Measurements from ENCODE around the gene RGL1.
A peak's percentile ranks its signal among the peaks of the same experiment; 100 is the strongest.

Gene RGL1

DNA sequence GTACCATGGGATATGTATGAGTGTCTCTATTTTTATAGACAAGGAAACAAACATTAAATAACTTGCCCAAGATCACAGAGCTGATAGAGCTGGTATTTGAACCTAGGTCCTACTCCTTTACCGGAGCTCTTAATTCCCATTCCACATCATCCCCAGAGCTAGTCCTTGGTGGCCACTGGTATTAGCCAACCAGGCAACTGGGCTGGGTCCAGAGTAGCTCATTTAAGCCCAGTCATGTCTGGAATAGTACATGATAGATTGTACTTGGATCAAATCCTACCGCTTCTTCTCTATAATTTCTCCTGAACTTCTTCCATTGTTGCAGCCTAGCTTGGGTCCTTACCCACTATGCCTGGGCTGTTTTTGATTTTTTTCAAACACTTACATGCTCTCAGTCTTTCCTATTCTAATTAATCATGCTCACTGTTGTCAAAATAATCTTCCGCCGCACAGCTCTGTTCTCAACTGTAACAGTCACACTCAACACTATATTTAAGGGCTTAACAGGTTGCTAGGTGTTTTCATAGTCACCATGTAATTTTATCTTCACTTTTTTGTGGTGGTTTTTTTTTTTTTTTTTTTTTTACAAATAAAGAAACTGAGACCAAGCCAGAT, 152.4 kb downstream of the RGL1 start:
- H3K9me3 ChIP-seq: no peaks in the 10 kb centered on the region
- TF ChIP-seq, protein P1, sequence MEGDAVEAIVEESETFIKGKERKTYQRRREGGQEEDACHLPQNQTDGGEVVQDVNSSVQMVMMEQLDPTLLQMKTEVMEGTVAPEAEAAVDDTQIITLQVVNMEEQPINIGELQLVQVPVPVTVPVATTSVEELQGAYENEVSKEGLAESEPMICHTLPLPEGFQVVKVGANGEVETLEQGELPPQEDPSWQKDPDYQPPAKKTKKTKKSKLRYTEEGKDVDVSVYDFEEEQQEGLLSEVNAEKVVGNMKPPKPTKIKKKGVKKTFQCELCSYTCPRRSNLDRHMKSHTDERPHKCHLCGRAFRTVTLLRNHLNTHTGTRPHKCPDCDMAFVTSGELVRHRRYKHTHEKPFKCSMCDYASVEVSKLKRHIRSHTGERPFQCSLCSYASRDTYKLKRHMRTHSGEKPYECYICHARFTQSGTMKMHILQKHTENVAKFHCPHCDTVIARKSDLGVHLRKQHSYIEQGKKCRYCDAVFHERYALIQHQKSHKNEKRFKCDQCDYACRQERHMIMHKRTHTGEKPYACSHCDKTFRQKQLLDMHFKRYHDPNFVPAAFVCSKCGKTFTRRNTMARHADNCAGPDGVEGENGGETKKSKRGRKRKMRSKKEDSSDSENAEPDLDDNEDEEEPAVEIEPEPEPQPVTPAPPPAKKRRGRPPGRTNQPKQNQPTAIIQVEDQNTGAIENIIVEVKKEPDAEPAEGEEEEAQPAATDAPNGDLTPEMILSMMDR (IDR thresholded peaks at IDR 0.05): no peak
- intact Hi-C loops (cut with DNase I; ENCODE audit: low total_unique reads): no loop called here
- no peak for DNase-seq
- peak overlapping the region in 1 of 2 donors; percentile 16 for H3K27ac ChIP-seq
- no peaks in the 10 kb centered on the region for H3K36me3 ChIP-seq
- no peaks in the 10 kb centered on the region for H3K27me3 ChIP-seq
- H3K4me1 ChIP-seq: no peaks in the 10 kb centered on the region
- no peak overlapping the region for H3K4me3 ChIP-seq

DNA sequence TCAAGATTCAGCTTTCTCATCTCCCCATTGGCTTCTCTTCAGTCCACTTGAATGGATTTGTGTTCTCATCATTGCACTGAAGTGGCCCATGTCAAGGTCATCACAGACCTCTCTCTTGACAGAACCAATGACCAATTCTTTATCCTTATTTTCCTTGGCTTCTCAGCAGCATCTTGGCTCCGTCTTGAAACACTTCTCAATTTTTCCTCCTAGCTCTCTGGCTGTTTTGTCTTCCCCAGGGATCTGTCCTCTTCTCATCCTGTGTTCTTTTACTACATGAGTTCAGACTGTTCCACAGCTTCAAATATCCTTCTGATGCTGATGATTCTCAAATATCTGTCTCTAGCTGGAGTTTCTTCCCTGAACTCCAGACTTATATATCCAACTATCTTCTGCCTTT, 154.0 kb downstream of the RGL1 start:
- TF ChIP-seq, protein P1 (IDR thresholded peaks at IDR 0.05): no peak
- intact Hi-C loops (cut with DNase I; ENCODE audit: low total_unique reads): no loop called here
- Histone ChIP-seq H3K4me1 (no peaks in the 10 kb centered on the region), H3K27me3 (no peaks in the 10 kb centered on the region), H3K4me3 (no peak overlapping the region), H3K27ac (peak overlapping the region in 1 of 2 donors; percentile 28), H3K36me3 (no peaks in the 10 kb centered on the region), H3K9me3 (no peaks in the 10 kb centered on the region)
- no peak for DNase-seq

DNA sequence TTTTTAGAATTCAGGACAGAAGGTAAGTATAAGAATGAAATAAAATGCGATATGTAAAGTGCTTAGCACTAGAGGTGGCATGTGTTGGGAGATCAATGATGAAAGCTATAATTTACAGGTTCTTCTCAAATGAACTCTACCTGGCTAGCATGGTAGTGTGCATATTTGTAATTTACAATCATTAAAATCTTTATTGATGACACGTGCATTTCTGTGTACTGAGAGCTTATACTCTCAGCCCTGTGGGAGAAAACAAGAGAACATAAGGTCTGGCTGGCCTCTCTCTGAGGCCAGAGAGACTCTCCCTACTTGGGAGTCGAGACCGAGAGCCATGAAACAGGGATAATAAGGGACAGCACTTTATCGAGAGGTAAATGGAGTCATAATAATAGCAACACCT, 156.2 kb downstream of the RGL1 start:
- no peaks in the 10 kb centered on the region for H3K36me3 ChIP-seq
- TF ChIP-seq, protein P1 (IDR thresholded peaks at IDR 0.05): no peak
- H3K4me3 ChIP-seq: no peak overlapping the region
- no peaks in the 10 kb centered on the region for H3K27me3 ChIP-seq
- no peak for DNase-seq
- no peaks in the 10 kb centered on the region for H3K9me3 ChIP-seq
- no peak overlapping the region for H3K27ac ChIP-seq
- H3K4me1 ChIP-seq: no peaks in the 10 kb centered on the region
- intact Hi-C loops (cut with DNase I; ENCODE audit: low total_unique reads): no loop called here

DNA sequence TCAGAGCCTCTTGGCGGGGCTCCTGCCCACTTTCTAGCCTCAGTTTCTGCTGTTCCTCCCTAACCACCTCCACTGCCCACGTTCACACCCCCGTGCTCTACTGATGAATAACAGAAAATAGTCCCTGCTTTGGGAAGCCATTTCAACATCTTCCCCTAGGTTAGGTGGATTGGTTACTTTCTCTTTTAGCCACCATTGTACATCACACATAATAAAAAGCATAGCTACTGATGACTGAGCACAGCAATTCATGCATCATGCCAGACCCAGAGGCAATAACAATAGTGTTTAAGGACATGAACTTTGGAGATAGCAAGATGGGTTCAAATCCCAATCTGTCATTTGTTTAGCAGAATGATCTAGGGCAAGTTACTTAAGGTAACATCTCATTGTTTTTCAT, 158.0 kb downstream of the RGL1 start:
- Histone ChIP-seq H3K4me1 (no peaks in the 10 kb centered on the region), H3K4me3 (no peak overlapping the region), H3K27ac (no peak overlapping the region), H3K36me3 (no peaks in the 10 kb centered on the region), H3K27me3 (no peaks in the 10 kb centered on the region), H3K9me3 (no peaks in the 10 kb centered on the region)
- DNase-seq: no peak
- intact Hi-C loops (cut with DNase I; ENCODE audit: low total_unique reads): no loop called here
- TF ChIP-seq, protein P1 (IDR thresholded peaks at IDR 0.05): no peak

DNA sequence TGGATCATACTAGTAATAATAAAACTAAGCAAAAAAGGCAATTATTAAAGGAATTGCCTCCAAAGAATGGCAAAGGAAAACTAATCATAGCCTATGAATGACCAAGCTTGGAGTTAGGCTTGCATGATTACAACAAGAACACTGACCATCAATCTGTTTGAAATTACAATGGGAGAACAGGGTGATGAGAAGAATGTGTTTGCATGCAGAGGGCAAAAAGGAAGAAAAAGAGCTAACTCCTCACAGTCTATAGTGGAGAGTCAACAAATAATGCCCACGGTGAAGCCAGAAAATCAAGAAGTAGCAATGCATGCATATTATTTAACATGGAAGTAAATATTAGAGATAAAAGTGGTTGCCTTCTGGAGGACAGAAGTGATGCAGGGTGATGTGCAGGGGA, 160.8 kb downstream of the RGL1 start:
- TF ChIP-seq, protein P1 (IDR thresholded peaks at IDR 0.05): no peak
- no peak overlapping the region for H3K27ac ChIP-seq
- H3K9me3 ChIP-seq: no peaks in the 10 kb centered on the region
- no peaks in the 10 kb centered on the region for H3K27me3 ChIP-seq
- H3K4me1 ChIP-seq: no peaks in the 10 kb centered on the region
- no peak for DNase-seq
- H3K36me3 ChIP-seq: no peaks in the 10 kb centered on the region
- intact Hi-C loops (cut with DNase I; ENCODE audit: low total_unique reads): no loop called here
- no peak overlapping the region for H3K4me3 ChIP-seq

DNA sequence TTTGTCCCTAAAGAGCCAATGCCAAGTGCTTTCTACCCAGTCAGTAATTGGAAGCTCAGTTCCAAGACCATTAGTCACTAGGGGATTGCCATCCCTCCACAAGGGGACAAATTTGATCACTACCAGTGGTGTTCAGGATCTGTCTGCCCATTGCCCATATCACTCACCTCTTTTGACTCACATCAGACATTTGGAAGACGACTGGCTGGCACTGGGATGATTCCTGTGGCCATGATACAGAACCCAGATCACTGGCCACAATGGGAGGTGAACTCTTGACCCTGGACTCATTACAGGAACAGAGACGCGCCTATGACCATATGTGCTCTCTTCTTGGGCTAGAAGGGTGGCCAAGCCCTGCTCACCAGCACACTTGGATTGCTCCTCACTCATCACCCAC, 161.6 kb downstream of the RGL1 start:
- TF ChIP-seq, protein P1 (IDR thresholded peaks at IDR 0.05): no peak
- DNase-seq: no peak
- H3K4me1 ChIP-seq: no peaks in the 10 kb centered on the region
- H3K9me3 ChIP-seq: no peaks in the 10 kb centered on the region
- H3K27ac ChIP-seq: no peak overlapping the region
- intact Hi-C loops (cut with DNase I; ENCODE audit: low total_unique reads): no loop called here
- H3K36me3 ChIP-seq: no peaks in the 10 kb centered on the region
- no peak overlapping the region for H3K4me3 ChIP-seq
- no peaks in the 10 kb centered on the region for H3K27me3 ChIP-seq

All from tibial artery (tissue), 4 donors.